AG09309 (cell line): ENCODE measurements around the gene SPDEF.

Source experiments
- DNase-seq: peaks from one replicate; pipeline ENCODE4 v3.0.0-alpha.2; 2010; ENCODE audit warnings: low read depth
- H3K4me3 ChIP-seq: 2 replicates; pipeline ENCODE4 v1.5.1; 2011; ENCODE audit warnings: mild to moderate bottlenecking, low read depth, low read length, moderate library complexity; ENCODE audit not compliant: control insufficient read depth
- TF ChIP-seq, protein P1 (sequence below): IDR thresholded peaks from 2 replicates; pipeline ENCODE4 v1.5.1; 2011; ENCODE audit warnings: mild to moderate bottlenecking, low read depth, low read length, inconsistent platforms; ENCODE audit not compliant: insufficient read depth, control insufficient read depth; ENCODE audit errors: missing control alignments

The SPDEF gene

GRCh38 chr6:34556031-34556471 lies at the start of gene SPDEF:
Gene SPDEF, minus strand, starts transcription at chr6:34556329. Its CDS starts 11,874 bp downstream, at chr6:34544455.
- no peak within 1 kb of the TSS for H3K4me3 ChIP-seq
- TF ChIP-seq, protein P1, sequence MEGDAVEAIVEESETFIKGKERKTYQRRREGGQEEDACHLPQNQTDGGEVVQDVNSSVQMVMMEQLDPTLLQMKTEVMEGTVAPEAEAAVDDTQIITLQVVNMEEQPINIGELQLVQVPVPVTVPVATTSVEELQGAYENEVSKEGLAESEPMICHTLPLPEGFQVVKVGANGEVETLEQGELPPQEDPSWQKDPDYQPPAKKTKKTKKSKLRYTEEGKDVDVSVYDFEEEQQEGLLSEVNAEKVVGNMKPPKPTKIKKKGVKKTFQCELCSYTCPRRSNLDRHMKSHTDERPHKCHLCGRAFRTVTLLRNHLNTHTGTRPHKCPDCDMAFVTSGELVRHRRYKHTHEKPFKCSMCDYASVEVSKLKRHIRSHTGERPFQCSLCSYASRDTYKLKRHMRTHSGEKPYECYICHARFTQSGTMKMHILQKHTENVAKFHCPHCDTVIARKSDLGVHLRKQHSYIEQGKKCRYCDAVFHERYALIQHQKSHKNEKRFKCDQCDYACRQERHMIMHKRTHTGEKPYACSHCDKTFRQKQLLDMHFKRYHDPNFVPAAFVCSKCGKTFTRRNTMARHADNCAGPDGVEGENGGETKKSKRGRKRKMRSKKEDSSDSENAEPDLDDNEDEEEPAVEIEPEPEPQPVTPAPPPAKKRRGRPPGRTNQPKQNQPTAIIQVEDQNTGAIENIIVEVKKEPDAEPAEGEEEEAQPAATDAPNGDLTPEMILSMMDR, result no peak
- DNase-seq, result no peak

- TF ChIP-seq, protein P1, result no peak
- H3K4me3 ChIP-seq, result no peak overlapping the region
- no peak for DNase-seq
Measured at GRCh38 chr6:34603707-34604106, 47.6 kb upstream of the SPDEF start.

DNA sequence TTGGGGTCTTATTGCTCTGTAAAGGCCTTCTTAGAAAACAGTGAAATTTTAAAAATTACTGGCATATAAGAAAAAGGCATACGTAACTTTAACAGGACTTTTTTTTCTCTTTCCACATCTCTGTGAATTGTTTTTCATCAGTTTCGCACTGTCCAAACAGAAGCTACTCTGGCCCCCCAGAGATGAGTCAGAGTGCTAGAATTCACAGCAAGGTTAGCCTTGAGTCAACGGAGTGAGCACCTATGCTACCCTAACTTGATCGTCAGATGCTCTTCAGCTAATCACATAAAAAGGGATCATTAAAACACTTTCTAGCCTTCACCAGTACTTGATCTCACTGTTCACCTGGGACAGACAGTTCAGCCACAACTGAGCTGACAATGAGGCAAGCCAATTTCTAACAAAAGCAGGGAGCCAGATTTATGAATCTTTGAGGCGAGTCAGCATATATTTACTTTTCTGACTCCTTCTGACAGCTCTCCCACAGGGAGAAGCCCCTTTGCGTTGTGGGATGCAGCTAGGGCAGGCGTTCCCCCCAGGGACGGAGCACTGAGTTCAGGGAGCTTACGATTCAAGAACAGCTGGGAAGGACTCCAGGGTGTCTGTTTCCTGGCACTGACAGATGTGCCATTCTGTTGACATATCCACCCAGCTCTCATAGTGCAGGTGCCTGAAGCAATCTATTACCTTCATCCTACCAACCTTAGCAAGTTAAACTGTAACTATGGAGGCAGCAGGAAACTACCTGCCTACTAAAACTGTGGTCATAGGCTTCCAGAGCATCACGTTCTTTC lies 46.4 kb upstream of the SPDEF start:
- DNase-seq, result no peak

DNA sequence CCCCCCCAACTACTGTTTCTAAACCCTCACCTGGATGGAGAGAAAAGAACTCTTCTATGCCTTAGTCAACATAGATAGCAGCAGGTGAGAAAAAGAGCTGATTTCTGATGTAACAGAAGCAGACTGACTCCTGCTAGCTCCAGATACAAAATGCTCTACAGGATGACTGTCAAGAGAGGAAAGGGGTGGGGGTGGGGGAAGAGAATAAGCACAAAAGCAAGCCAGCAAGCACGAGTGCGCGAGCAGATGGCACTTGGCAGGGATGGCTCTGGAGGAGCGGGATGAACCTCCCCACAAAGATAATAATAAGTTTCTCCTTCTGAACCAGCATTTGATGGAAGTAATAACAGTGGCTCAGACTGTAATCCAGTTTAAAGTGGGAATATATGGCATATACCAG lies 45.6 kb upstream of the SPDEF start:
- no peak overlapping the region for H3K4me3 ChIP-seq
- TF ChIP-seq, protein P1, result no peak
- no peak for DNase-seq

More for the DNA sequence above, 46.4 kb upstream of the SPDEF start:
- TF ChIP-seq, protein P1, result no peak
- no peak overlapping the region for H3K4me3 ChIP-seq

GRCh38 chr6:34600796-34601195 lies 44.7 kb upstream of the SPDEF start:
- H3K4me3 ChIP-seq, result no peak overlapping the region
- TF ChIP-seq, protein P1, result no peak
- DNase-seq, result no peak

DNA sequence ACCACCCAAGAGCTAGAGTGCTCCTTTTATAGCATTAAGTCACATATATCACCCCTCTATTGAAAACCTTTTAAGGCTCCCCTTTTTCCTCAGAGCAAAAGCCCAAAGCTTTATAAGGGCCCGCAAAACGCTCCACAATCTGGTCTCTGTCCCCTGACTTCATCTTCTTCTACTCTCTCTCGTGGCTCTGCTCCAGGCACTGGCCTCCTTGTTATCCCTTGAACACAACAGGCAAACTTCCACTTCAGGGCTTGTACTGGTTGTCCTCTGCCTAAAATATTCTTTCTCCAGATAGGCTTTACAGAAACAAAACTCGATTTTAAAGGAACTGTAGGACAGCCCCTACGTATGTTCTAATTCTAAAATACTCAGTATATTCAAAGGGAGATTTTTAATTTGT lies 44.0 kb upstream of the SPDEF start:
- TF ChIP-seq, protein P1, result no peak
- no peak overlapping the region for H3K4me3 ChIP-seq

More for the DNA sequence above, 44.0 kb upstream of the SPDEF start:
- no peak for DNase-seq
